H9 (cell line): Measurements from ENCODE around the gene TMEM253. TPM values are rescaled to one million over a fixed set of nuclear protein-coding genes. Genes with fewer than 3 reads are reported as not detected.

Experiments used
- DNase-seq: peaks from one replicate; pipeline ENCODE4 v3.0.0-alpha.2; 2017
- H2AFZ ChIP-seq: one replicate; pipeline ENCODE4 v1.6.1; 2013; ENCODE audit warnings: mild to moderate bottlenecking, low read length, control low read depth, moderate library complexity
- H2AK5ac ChIP-seq: 2 replicates; pipeline ENCODE4 v1.6.1; 2013; ENCODE audit warnings: low read length, control low read depth, mixed read lengths; ENCODE audit not compliant: insufficient read length
- H2BK120ac ChIP-seq: one replicate; pipeline ENCODE4 v1.6.1; 2013; ENCODE audit warnings: low read depth, mild to moderate bottlenecking, low read length, control low read depth, inconsistent platforms; ENCODE audit not compliant: poor library complexity, severe bottlenecking
- H2BK12ac ChIP-seq: 2 replicates; pipeline ENCODE4 v1.6.1; 2013; ENCODE audit warnings: low read length, control low read depth, mixed read lengths, low read depth; ENCODE audit not compliant: insufficient read length
- H2BK15ac ChIP-seq: 2 replicates; pipeline ENCODE4 v1.6.1; 2013; ENCODE audit warnings: low read depth, low read length, control low read depth
- H2BK20ac ChIP-seq: one replicate; pipeline ENCODE4 v1.6.1; 2013; ENCODE audit warnings: low read depth, mild to moderate bottlenecking, low read length, control low read depth, inconsistent platforms; ENCODE audit not compliant: poor library complexity, severe bottlenecking
- H2BK5ac ChIP-seq: 2 replicates; pipeline ENCODE4 v1.6.1; 2013; ENCODE audit warnings: low read length, control low read depth, mixed read lengths; ENCODE audit not compliant: insufficient read length
- H3K14ac ChIP-seq: 2 replicates; pipeline ENCODE4 v1.6.1; 2013; ENCODE audit warnings: low read length, control low read depth; ENCODE audit not compliant: insufficient read depth
- H3K18ac ChIP-seq: 2 replicates; pipeline ENCODE4 v1.6.1; 2013; ENCODE audit warnings: low read depth, mild to moderate bottlenecking, mixed read lengths, low read length, control low read depth; ENCODE audit not compliant: insufficient read length
- H3K23ac ChIP-seq: 2 replicates; pipeline ENCODE4 v1.6.1; 2013; ENCODE audit warnings: low read length, control low read depth, mixed read lengths, low read depth; ENCODE audit not compliant: insufficient read length
- H3K23me2 ChIP-seq: 2 replicates; pipeline ENCODE4 v1.6.1; 2013; ENCODE audit warnings: low read depth, mild to moderate bottlenecking, mixed read lengths, low read length, control low read depth; ENCODE audit not compliant: insufficient read length, poor library complexity, severe bottlenecking
- H3K27ac ChIP-seq: 2 replicates; pipeline ENCODE4 v1.5.1; 2013; ENCODE audit warnings: low read length, control low read depth, mixed read lengths, low read depth; ENCODE audit not compliant: insufficient read length
- H3K27me3 ChIP-seq: 2 replicates; pipeline ENCODE4 v1.6.1; 2013; ENCODE audit warnings: low read length, control low read depth, inconsistent platforms; ENCODE audit not compliant: insufficient read depth
- H3K4ac ChIP-seq: 2 replicates; pipeline ENCODE4 v1.6.1; 2013; ENCODE audit warnings: low read depth, mild to moderate bottlenecking, control low read depth, inconsistent platforms, low read length, moderate library complexity
- H3K4me1 ChIP-seq: 2 replicates; pipeline ENCODE4 v1.6.1; 2013; ENCODE audit warnings: low read length, control low read depth, inconsistent platforms; ENCODE audit not compliant: insufficient read depth
- H3K4me2 ChIP-seq: 2 replicates; pipeline ENCODE4 v1.6.1; 2013; ENCODE audit warnings: low read length, control low read depth, mixed read lengths; ENCODE audit not compliant: insufficient read length, insufficient read depth
- H3K56ac ChIP-seq: 2 replicates; pipeline ENCODE4 v1.6.1; 2013; ENCODE audit warnings: low read depth, mild to moderate bottlenecking, mixed read lengths, low read length, control low read depth; ENCODE audit not compliant: insufficient read length
- H3K79me1 ChIP-seq: 2 replicates; pipeline ENCODE4 v1.6.1; 2013; ENCODE audit warnings: low read depth, mild to moderate bottlenecking, moderate library complexity, low read length, control low read depth, inconsistent platforms; ENCODE audit not compliant: insufficient read depth, poor library complexity, severe bottlenecking
- H3K79me2 ChIP-seq: 2 replicates; pipeline ENCODE4 v1.6.1; 2013; ENCODE audit warnings: low read length, control low read depth, inconsistent platforms; ENCODE audit not compliant: insufficient read depth
- H3K9ac ChIP-seq: 2 replicates; pipeline ENCODE4 v1.6.1; 2013; ENCODE audit warnings: low read length, control low read depth, mixed read lengths; ENCODE audit not compliant: insufficient read length; ENCODE audit errors: extremely low read depth
- H3K9me3 ChIP-seq: one replicate; pipeline ENCODE4 v1.6.1; 2013; ENCODE audit warnings: low read depth, low read length, inconsistent platforms; ENCODE audit not compliant: control insufficient read depth
- H3T11ph ChIP-seq: one replicate; pipeline ENCODE4 v1.6.1; 2013; ENCODE audit warnings: mild to moderate bottlenecking, low read length, control low read depth, inconsistent platforms
- H4K20me1 ChIP-seq: one replicate; pipeline ENCODE4 v1.6.1; 2013; ENCODE audit not compliant: control insufficient read depth, insufficient read length, insufficient read depth
- H4K5ac ChIP-seq: 2 replicates; pipeline ENCODE4 v1.6.1; 2013; ENCODE audit warnings: low read depth, mild to moderate bottlenecking, mixed read lengths, low read length, control low read depth; ENCODE audit not compliant: insufficient read length
- H4K8ac ChIP-seq: replicated peaks from 2 replicates; pipeline ENCODE4 v1.6.1; 2013; ENCODE audit warnings: low read length, control low read depth, mixed read lengths, low read depth; ENCODE audit not compliant: insufficient read length
- H4K91ac ChIP-seq: 2 replicates; pipeline ENCODE4 v1.6.1; 2013; ENCODE audit warnings: low read depth, mild to moderate bottlenecking, moderate library complexity, mixed read lengths, low read length, control low read depth; ENCODE audit not compliant: insufficient read length
- H3K27ac Mint-ChIP-seq, 3 experiments: 2 replicates in 2 of 3; 3 replicates in 1 of 3; pipeline ENCODE4 v1.8.0; 2020 to 2021; ENCODE audit warnings: mixed read lengths in 3 of 3, mild to moderate bottlenecking in 1 of 3, moderate library complexity in 1 of 3
- H3K27me3 Mint-ChIP-seq: 2 replicates; pipeline ENCODE4 v1.8.0; 2021; ENCODE audit warnings: low read depth, mild to moderate bottlenecking, moderate library complexity, mixed read lengths
- H3K36me3 Mint-ChIP-seq, 3 experiments: 2 replicates in 2 of 3; 3 replicates in 1 of 3; pipeline ENCODE4 v1.8.0; 2020 to 2021; ENCODE audit warnings: low read depth in 3 of 3, mixed read lengths in 3 of 3; ENCODE audit not compliant: insufficient read depth in 1 of 3
- H3K4me1 Mint-ChIP-seq, 2 experiments: 2 replicates each; pipeline ENCODE4 v1.8.0; 2020; ENCODE audit warnings: mixed read lengths in 2 of 2
- H3K4me3 Mint-ChIP-seq, 2 experiments: 2 replicates in 1 of 2; 3 replicates in 1 of 2; pipeline ENCODE4 v1.8.0; 2020 to 2021; ENCODE audit warnings: mild to moderate bottlenecking in 2 of 2, mixed read lengths in 2 of 2, moderate library complexity in 1 of 2
- H3K9me3 Mint-ChIP-seq, 2 experiments: 2 replicates in 1 of 2; 3 replicates in 1 of 2; pipeline ENCODE4 v1.8.0; 2020; ENCODE audit warnings: mild to moderate bottlenecking in 2 of 2, mixed read lengths in 2 of 2, moderate library complexity in 1 of 2
- CTCF ChIP-seq: fragments of 200-600 bp; sonication (generic); conservative IDR thresholded peaks from 3 replicates; pipeline ENCODE4 v1.8.0; 2021; ENCODE audit warnings: antibody characterized with exemption, mild to moderate bottlenecking
- WGBS: extraction: QIAGEN DNeasy Blood & Tissue Kit; methylation state at CpG from one replicate; pipeline ENCODE4 v1.1.7; 2013; ENCODE audit warnings: missing lambda C conversion rate, low lambda C conversion rate, mixed read lengths; ENCODE audit not compliant: insufficient read length; ENCODE audit errors: extremely low coverage; 5-methylcytosine and 5-hydroxymethylcytosine counted together
- total RNA-seq: library from RNA; stranded (reverse); gene quantifications from 2 replicates; pipeline ENCODE4 v1.2.1, GENCODE V29; 2021

The TMEM253 gene
- total RNA-seq, 1 experiment from 2014 or later = 2.2 TPM

- Histone ChIP-seq H3K4me1 (peaks cover 7% of the 10 kb centered on the region; the same call in 1 of the 2 replicates), H3K23ac (no peak overlapping the region), H4K20me1 (no peaks in the 10 kb centered on the region), H2BK20ac (no peak overlapping the region), H3K4me2 (no peak overlapping the region), H3K9me3 (no peaks in the 10 kb centered on the region), H3K4ac (no peak overlapping the region), H2BK5ac (no peak overlapping the region), H3K79me1 (no peaks in the 10 kb centered on the region), H3K14ac (no peak overlapping the region), H3K9ac (no peak overlapping the region), H2AK5ac (no peak overlapping the region), H4K5ac (no peak overlapping the region), H2BK12ac (no peak overlapping the region), H2AFZ (no peak overlapping the region), H3K18ac (peak overlapping the region; percentile 37), H3T11ph (no peak overlapping the region), H4K8ac (no peak overlapping the region), H3K27ac (no peak overlapping the region), H4K91ac (no peak overlapping the region), H3K56ac (no peak overlapping the region), H2BK15ac (no peak overlapping the region), H3K23me2 (peaks cover 18% of the 10 kb centered on the region), H3K79me2 (no peaks in the 10 kb centered on the region; the same call in 1 of the 2 replicates), H2BK120ac (no peak overlapping the region), H3K27me3 (no peaks in the 10 kb centered on the region)
- H3K27ac Mint-ChIP-seq = peak overlapping the region in 1 of 3 experiments; percentile 81; a peak in 2 of 7 replicates
- no CpG with 5 or more reads among the region's 5 CpGs for WGBS
- H3K27me3 Mint-ChIP-seq = no peaks in the 10 kb centered on the region; the same call in 1 of the 2 replicates
- DNase-seq = no peak
- H3K36me3 Mint-ChIP-seq = no peaks in the 10 kb centered on the region
- TF ChIP-seq CTCF = no peak
- peak overlapping the region in 1 of 2 experiments; percentile 30; a peak in 1 of 5 replicates for H3K4me3 Mint-ChIP-seq
- peaks cover 44 to 57% of the 10 kb centered on the region in 2 experiments for H3K4me1 Mint-ChIP-seq
- no peaks in the 10 kb centered on the region for H3K9me3 Mint-ChIP-seq
Observed at GRCh38 chr14:21107283-21107800, 6.5 kb downstream of the TMEM253 start.
